ENCODE results near the gene MTUS2.

Gene MTUS2

DNA sequence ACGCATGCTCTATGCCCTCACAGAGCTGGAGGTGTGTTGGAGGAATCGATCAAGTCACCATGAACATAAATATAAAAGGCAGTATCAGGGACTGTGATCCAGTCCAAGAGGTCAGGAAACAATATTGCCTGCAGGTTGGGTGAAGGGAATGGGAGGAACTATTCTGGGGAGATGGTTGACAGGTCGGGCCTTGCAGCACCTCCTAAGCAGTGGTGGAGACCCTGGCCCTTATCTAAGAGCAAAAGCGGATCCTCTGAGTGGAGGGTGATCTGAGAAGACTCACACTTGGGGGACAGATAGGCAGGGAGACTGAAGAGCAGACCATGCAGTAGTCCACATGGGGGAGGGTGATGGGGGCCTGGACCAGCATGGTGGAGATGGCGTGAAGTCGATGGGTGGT, 561.9 kb downstream of the MTUS2 start:
- TF ChIP-seq, protein P1, sequence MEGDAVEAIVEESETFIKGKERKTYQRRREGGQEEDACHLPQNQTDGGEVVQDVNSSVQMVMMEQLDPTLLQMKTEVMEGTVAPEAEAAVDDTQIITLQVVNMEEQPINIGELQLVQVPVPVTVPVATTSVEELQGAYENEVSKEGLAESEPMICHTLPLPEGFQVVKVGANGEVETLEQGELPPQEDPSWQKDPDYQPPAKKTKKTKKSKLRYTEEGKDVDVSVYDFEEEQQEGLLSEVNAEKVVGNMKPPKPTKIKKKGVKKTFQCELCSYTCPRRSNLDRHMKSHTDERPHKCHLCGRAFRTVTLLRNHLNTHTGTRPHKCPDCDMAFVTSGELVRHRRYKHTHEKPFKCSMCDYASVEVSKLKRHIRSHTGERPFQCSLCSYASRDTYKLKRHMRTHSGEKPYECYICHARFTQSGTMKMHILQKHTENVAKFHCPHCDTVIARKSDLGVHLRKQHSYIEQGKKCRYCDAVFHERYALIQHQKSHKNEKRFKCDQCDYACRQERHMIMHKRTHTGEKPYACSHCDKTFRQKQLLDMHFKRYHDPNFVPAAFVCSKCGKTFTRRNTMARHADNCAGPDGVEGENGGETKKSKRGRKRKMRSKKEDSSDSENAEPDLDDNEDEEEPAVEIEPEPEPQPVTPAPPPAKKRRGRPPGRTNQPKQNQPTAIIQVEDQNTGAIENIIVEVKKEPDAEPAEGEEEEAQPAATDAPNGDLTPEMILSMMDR (IDR thresholded peaks at IDR 0.05) = no peak

DNA sequence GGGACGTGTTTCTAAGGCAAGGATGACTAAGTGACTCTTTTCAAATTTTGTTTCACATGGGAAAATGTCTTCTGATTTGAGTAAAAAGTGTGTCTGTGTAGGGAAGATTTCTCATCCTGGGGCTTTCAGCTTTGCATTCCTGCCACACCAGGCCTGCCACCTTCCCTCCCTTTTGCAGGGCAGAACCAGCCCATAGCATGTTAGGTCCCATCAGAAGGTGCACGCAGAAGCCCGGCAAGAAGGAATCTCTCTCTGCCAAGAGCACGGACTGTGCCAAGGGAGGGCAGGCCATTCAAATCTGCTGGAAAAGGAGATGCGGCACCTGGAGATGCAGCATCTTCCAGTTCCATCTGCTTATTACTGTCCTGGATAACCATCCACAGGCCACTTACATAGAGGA, 563.3 kb downstream of the MTUS2 start:
- TF ChIP-seq, protein P1 (IDR thresholded peaks at IDR 0.05) = no peak

DNA sequence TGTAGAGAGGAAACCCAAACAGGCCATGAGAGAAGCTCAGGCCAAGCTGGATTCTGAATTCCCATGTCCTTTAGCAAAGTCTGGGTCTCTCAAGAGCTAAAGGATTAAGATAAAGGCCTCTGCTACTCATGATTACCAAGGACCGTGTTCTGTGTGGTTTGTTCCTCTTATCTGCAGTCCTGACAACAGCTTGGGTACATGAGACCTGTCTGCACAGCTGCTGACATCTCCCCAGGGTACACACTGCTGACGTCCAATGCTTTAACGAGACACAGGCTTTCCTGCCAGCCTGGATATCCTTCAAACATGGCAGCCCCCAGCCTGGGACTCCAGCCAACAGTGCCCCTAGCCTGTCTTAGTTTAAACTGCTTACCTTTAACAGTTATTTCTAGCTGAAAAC, 564.3 kb downstream of the MTUS2 start:
- TF ChIP-seq, protein P1 (IDR thresholded peaks at IDR 0.05) = no peak

DNA sequence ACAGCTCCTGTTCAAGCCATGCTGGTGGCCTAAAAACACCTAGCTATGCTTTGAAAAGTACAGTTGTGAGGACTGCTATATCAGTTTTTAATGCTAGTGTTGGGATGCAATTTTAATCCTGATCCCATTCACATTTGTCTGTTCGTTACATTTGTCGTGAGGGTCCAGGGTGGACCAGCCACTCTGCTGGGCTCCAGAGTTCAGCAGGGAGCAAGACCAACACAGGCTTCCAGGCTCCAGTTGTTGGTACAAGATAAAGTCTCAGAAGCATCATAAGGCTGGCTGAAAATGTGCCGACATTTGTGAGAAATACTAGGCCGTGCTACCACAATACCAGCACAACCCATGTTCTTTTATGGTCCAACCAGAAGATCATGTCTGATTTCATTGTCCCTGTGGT, 564.7 kb downstream of the MTUS2 start:
- TF ChIP-seq, protein P1 (IDR thresholded peaks at IDR 0.05) = no peak

DNA sequence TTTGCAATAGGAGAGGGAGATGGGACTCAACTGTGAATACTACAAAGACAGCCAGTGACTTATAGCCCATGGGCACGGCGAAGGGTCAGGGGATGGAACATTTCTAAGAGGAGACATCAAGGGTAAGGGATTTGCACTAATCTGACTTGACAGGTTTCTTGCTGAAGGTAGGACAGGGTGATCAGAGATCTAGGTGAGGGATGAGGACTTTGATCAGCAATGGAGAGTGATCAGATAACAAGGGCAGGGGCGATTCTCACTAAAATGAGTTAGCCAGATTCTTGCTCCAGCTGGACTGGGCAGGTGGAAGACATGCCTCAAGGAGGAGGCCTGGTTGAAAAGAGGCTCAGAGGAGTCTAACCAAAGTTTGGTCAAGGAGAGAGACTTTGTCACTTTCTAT, 566.1 kb downstream of the MTUS2 start:
- TF ChIP-seq, protein P1 (IDR thresholded peaks at IDR 0.05) = no peak

DNA sequence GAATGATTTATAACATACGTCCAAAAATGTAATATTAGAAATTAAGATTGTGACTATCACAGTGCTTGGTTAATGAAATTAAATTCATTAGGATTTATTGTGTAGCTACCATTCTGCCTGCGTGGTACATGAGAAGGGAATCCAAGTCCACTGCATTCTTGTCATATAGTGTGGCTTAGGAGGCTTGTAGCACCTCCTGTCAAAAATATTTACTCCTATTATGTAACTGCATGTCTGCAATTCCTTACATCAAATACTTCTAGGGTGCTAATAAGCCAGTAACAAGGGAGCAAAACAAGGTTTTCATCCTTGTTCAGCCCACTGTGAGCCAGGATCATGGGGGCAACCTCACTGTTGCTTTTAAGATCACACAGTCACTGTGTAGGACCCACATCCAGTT, 576.3 kb downstream of the MTUS2 start:
- TF ChIP-seq, protein P1 (IDR thresholded peaks at IDR 0.05) = no peak

DNA sequence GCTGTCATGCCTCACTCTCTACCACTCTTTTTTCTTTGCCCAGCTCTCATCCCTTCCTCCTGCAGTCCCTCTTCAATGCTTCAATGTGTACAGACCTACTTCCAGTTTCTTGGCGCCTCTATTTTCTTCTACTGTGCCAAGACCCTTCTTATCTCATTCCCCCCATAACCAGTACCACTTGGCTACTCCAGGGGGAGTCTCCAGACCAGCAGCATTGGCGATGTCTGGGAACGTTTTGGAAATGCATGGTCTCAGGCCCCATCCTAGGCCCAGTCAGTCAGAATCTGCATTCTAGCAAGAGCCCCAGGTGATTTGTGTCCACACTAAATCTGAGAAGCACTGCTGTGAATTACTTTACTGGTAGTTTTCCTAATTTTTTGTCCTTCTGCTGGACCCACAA, 577.1 kb downstream of the MTUS2 start:
- TF ChIP-seq, protein P1 (IDR thresholded peaks at IDR 0.05) = no peak

DNA sequence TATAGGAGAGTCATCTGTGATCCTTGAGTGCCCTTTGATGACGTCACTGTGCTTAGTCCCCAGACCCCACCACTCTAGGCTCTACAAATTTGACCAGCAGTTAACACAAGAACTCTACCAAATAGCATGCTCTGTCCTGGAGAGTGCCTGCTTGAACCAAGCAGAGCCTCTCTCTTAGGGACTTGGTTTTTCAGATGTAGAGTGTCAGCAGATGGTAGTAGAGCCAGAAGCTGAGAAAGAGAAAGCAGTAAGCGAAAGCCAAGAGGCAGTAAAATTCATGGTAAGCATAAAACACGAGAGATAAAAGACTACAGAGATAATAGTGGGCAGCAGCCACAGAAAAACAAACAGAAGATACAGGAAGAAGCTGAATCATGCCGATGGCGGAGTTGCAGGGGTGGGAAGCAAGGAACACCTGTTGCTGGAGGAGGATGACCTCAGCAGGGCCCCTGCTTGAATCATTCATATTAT, 582.1 kb downstream of the MTUS2 start:
- TF ChIP-seq, protein P1 (IDR thresholded peaks at IDR 0.05) = no peak
